ENCODE measurements around the gene DHRS13. TPM values are rescaled to one million over a fixed set of nuclear protein-coding genes. Genes with fewer than 3 reads are reported as not detected.

Gene DHRS13
- total RNA-seq, 2 donors from 2014 or later = 3.7 to 12.2 TPM

GRCh38 chr17:28950017-28950751 lies 47.3 kb upstream of the DHRS13 start:
- Histone ChIP-seq H3K27ac (peak overlapping the region; percentile 81), H3K4me1 (ENCODE audit: control insufficient read depth in 1 of 2, low read depth in 2 of 2) (peaks cover 17 to 43% of the 10 kb centered on the region in 2 donors), H3K9me3 (no peaks in the 10 kb centered on the region), H3K36me3 (no peaks in the 10 kb centered on the region), H3K4me3 (peak overlapping the region; percentile 87), H3K27me3 (replicated peaks; ENCODE audit: insufficient read depth) (no peaks in the 10 kb centered on the region)
- DNase-seq (ENCODE audit: low spot score) (no peak), ATAC-seq (ENCODE audit: insufficient number of reproducible peaks, low FRiP score, low read depth) (no peak)
- no peak for TF ChIP-seq CTCF (IDR thresholded peaks at IDR 0.05)

GRCh38 chr17:28949185-28950016 lies 46.5 kb upstream of the DHRS13 start:
- Histone ChIP-seq H3K36me3 (no peaks in the 10 kb centered on the region), H3K9me3 (no peaks in the 10 kb centered on the region), H3K27ac (peak overlapping the region; percentile 81), H3K27me3 (replicated peaks; ENCODE audit: insufficient read depth) (no peaks in the 10 kb centered on the region), H3K4me1 (ENCODE audit: control insufficient read depth in 1 of 2, low read depth in 2 of 2) (peaks cover 25 to 50% of the 10 kb centered on the region in 2 donors), H3K4me3 (peak overlapping the region; percentile 87)
- TF ChIP-seq CTCF (IDR thresholded peaks at IDR 0.05) = no peak
- ATAC-seq (ENCODE audit: insufficient number of reproducible peaks, low FRiP score, low read depth) = no peak
- no peak for DNase-seq (ENCODE audit: low spot score)

GRCh38 chr17:28948873-28949184 lies 46.0 kb upstream of the DHRS13 start:
- peaks cover 26 to 53% of the 10 kb centered on the region in 2 donors for H3K4me1 ChIP-seq (ENCODE audit: control insufficient read depth in 1 of 2, low read depth in 2 of 2)
- H3K27ac ChIP-seq = peak overlapping the region; percentile 81
- ATAC-seq (ENCODE audit: insufficient number of reproducible peaks, low FRiP score, low read depth) (no peak), DNase-seq (ENCODE audit: low spot score) (no peak)
- H3K4me3 ChIP-seq = peak overlapping the region; percentile 87
- H3K9me3 ChIP-seq = no peaks in the 10 kb centered on the region
- H3K36me3 ChIP-seq = no peaks in the 10 kb centered on the region
- H3K27me3 ChIP-seq (replicated peaks; ENCODE audit: insufficient read depth) = no peaks in the 10 kb centered on the region
- TF ChIP-seq CTCF (IDR thresholded peaks at IDR 0.05) = no peak

GRCh38 chr17:28948342-28948741 lies 45.5 kb upstream of the DHRS13 start:
- H3K9me3 ChIP-seq = no peaks in the 10 kb centered on the region
- ATAC-seq (ENCODE audit: insufficient number of reproducible peaks, low FRiP score, low read depth) (no peak), DNase-seq (ENCODE audit: low spot score) (no peak)
- TF ChIP-seq CTCF (IDR thresholded peaks at IDR 0.05) = no peak
- peaks cover 26 to 52% of the 10 kb centered on the region in 2 donors for H3K4me1 ChIP-seq (ENCODE audit: control insufficient read depth in 1 of 2, low read depth in 2 of 2)
- H3K27me3 ChIP-seq (replicated peaks; ENCODE audit: insufficient read depth) = no peaks in the 10 kb centered on the region
- H3K4me3 ChIP-seq = peak overlapping the region; percentile 87
- no peaks in the 10 kb centered on the region for H3K36me3 ChIP-seq
- peak overlapping the region; percentile 81 for H3K27ac ChIP-seq

GRCh38 chr17:28947639-28948038 lies 44.8 kb upstream of the DHRS13 start:
- no peak for ATAC-seq (ENCODE audit: insufficient number of reproducible peaks, low FRiP score, low read depth)
- no peak for TF ChIP-seq CTCF (IDR thresholded peaks at IDR 0.05)
- Histone ChIP-seq H3K36me3 (no peaks in the 10 kb centered on the region), H3K27ac (no peak overlapping the region), H3K4me3 (peak overlapping the region; percentile 87), H3K4me1 (ENCODE audit: control insufficient read depth in 1 of 2, low read depth in 2 of 2) (peaks cover 26 to 45% of the 10 kb centered on the region in 2 donors), H3K9me3 (no peaks in the 10 kb centered on the region), H3K27me3 (replicated peaks; ENCODE audit: insufficient read depth) (no peaks in the 10 kb centered on the region)
- no peak for DNase-seq (ENCODE audit: low spot score)
